ENCODE measurements around the gene SALL1.

Gene SALL1

DNA sequence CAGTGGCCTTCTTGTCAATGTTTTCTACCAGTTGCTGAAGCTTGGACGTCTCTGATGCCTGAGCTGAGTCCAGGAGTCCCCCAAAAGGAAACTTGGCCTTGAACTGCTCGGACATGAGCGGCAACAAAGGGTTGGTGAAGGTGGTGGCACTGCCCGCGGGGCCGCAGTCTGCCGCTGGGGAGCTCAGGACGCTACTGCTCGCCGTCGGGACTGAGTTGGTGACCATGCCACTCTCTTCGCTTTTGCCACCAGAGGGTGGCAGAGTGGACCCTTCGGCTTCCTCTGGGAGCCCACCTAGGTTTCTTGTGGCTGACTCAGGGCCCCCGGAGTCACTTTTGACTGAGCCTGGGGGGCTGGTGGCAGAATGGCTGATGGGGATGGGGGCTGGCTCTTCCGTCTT, 11.0 kb downstream of the SALL1 start:
- no peak overlapping the region for H3K9ac ChIP-seq (ENCODE audit: low read depth, low read length)
- no peaks in the 10 kb centered on the region for H3K4me1 ChIP-seq (ENCODE audit: insufficient read depth, low read length)
- peaks cover 27% of the 10 kb centered on the region for H3K36me3 ChIP-seq (ENCODE audit: insufficient read depth, low read length)
- no peaks in the 10 kb centered on the region for H3K9me3 ChIP-seq (ENCODE audit: control insufficient read depth, insufficient read depth, low read length)

DNA sequence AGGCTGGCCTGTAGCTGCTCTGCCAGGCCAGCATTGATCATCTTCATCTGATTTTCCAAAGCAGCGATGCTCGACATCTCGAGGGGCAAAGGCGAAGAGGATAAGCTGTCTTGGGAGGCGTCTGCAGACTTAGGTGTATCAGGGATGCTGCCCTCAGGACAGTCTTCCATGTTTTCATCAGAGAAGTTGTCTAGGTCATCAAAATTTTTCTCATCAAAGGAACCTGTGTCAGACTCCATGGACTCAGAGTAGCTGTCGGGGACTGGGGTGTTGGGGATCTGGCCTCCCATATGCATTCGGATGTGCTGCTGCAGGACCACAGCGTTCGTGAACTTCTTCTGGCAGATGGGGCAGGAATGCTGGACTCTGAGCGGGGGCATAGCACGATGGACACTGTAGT, 11.5 kb downstream of the SALL1 start:
- H3K4me1 ChIP-seq (ENCODE audit: insufficient read depth, low read length), result no peaks in the 10 kb centered on the region
- no peak overlapping the region for H3K9ac ChIP-seq (ENCODE audit: low read depth, low read length)
- H3K36me3 ChIP-seq (ENCODE audit: insufficient read depth, low read length), result peaks cover 27% of the 10 kb centered on the region
- no peaks in the 10 kb centered on the region for H3K9me3 ChIP-seq (ENCODE audit: control insufficient read depth, insufficient read depth, low read length)

DNA sequence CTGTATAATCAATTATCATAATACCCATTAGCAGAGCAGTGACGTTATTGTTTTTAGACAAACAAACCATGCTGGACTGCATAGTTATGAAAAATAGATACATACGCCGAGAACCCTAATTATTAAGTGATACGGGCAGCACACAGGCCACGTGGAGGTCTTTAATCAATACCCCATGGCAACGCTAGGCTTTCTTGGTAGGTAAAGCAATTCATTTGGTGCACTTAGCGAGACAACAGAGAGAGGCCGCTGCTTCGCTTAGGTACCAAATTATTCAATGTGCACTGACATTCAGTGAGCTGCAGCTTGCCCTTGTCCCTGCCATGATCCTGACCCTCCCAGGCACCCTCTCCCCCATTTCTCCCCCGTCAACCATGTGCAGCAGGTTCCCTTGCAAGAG, 12.9 kb downstream of the SALL1 start:
- Histone ChIP-seq H3K36me3 (ENCODE audit: insufficient read depth, low read length) (peaks cover 27% of the 10 kb centered on the region), H3K9ac (ENCODE audit: low read depth, low read length) (no peak overlapping the region), H3K4me1 (ENCODE audit: insufficient read depth, low read length) (no peaks in the 10 kb centered on the region), H3K9me3 (ENCODE audit: control insufficient read depth, insufficient read depth, low read length) (no peaks in the 10 kb centered on the region)

DNA sequence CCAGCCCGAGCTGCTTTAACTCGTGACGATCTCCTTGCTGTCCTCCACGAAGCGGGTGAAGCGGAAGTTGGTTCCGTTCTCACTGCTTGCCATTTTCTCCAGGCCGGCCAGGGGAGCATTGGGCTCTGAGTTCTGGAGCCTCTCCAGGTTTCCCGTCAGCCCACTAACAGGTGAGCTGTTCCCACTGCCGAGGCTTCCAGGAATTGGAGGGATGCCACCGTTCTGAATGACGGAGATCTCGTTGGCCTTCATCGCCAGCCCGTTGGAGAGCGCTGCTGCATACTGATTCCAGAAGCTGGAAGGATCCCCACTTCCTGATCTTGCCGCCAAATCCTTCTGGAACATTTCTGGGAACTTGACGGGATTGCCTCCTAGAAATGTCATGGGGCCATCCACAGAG, 14.0 kb downstream of the SALL1 start:
- Histone ChIP-seq H3K9me3 (ENCODE audit: control insufficient read depth, insufficient read depth, low read length) (no peaks in the 10 kb centered on the region), H3K36me3 (ENCODE audit: insufficient read depth, low read length) (peaks cover 27% of the 10 kb centered on the region), H3K4me1 (ENCODE audit: insufficient read depth, low read length) (peaks cover 7% of the 10 kb centered on the region; the same call in 1 of the 2 replicates), H3K9ac (ENCODE audit: low read depth, low read length) (no peak overlapping the region)

DNA sequence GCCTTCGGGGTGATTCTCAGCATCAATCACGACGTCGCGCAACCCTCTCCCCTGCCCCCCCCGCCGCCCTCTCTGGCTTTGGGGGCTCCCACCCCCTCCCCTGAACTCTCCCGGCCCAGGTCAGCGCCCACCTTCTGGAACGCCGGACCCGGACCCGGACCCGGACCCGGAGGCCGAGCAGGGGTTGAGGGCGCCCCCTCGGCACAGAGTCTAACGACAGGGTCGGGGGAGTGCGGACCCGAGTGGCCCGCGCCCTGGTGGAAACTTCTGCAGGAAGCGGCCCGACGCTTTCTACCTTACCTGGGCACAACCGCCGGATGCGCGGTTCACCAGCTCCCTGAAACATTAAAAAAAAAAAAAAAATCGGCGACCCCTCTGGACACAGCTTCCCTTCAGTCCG, 16.2 kb downstream of the SALL1 start:
- peaks cover 7% of the 10 kb centered on the region; the same call in 1 of the 2 replicates for H3K4me1 ChIP-seq (ENCODE audit: insufficient read depth, low read length)
- no peaks in the 10 kb centered on the region for H3K9me3 ChIP-seq (ENCODE audit: control insufficient read depth, insufficient read depth, low read length)
- peaks cover 24% of the 10 kb centered on the region for H3K36me3 ChIP-seq (ENCODE audit: insufficient read depth, low read length)
- peak overlapping the region; percentile 68; the same call in 1 of the 2 replicates for H3K9ac ChIP-seq (ENCODE audit: low read depth, low read length)

DNA sequence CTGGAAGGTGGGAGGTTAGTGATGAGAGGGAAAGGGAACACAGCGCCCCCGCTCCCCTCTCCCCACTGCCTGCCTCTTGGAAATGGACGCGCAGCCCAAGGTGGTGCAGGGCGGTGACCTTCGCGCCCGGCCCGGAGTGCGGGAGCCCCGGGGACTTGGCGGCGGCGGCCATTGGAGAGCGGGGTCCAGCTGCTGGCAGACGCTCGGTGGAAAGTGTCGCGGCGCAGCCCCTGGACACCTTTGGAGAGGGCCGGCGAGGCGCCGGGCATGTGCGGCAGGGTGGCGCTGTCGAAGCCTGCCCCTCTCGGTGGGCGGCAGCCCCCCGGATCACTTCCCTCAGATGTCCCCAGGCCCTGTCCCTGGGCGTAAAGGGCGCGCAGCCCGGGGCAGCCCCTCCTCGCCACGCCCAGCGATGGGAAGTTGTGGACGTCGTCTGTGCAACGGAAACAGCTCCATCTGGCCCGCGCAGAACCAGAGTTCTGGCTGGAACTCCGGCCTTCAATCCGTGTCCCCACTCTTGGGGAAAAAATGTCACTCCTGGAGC, 16.7 kb downstream of the SALL1 start:
- Histone ChIP-seq H3K36me3 (ENCODE audit: insufficient read depth, low read length) (peaks cover 20% of the 10 kb centered on the region), H3K4me1 (ENCODE audit: insufficient read depth, low read length) (peaks cover 7% of the 10 kb centered on the region; the same call in 1 of the 2 replicates), H3K9ac (ENCODE audit: low read depth, low read length) (peak overlapping the region; percentile 68; the same call in 1 of the 2 replicates), H3K9me3 (ENCODE audit: control insufficient read depth, insufficient read depth, low read length) (no peaks in the 10 kb centered on the region)

DNA sequence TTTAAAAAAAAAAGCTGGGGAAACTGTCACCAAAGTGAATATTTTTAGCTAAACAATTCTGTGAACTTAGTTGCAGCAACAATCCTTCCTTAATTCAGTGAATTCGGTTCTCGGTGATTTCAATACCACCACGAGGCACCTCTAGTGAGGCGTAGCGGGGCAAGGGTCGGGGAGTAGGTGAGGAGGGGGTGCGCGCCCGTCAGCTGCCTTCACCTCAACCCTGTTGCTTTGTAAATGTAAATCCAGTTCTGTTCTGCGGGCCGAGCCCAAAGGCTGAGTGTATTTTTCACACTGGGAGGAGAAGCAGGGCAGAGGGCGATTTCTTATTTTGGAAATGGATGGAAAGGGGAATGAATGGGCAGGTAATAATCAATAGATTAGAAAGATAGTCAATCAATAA, 17.4 kb downstream of the SALL1 start:
- H3K9ac ChIP-seq (ENCODE audit: low read depth, low read length), result peak overlapping the region; percentile 68

DNA sequence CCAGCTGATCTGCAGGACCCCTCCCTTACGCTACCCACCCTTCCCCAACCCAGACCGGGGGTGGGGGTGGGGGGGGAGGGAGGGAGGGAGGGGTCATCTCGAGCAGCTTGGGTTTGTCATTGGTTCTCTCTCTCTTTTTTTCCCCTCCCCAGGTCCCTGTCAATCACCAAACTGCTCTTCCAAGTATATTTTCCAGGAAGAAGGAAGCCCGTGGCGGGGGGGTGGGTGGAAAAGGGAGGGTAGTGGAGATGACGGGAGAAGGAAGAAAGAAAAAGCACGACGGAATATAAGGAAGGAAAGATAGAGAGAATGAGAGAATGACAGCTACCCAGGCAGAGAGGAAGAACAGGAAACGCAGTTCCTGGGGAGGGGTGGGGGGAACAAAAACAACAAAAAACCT, 17.9 kb downstream of the SALL1 start:
- Histone ChIP-seq H3K9me3 (ENCODE audit: control insufficient read depth, insufficient read depth, low read length) (no peaks in the 10 kb centered on the region), H3K9ac (ENCODE audit: low read depth, low read length) (peak overlapping the region; percentile 68), H3K36me3 (ENCODE audit: insufficient read depth, low read length) (peaks cover 14% of the 10 kb centered on the region; the same call in 1 of the 2 replicates), H3K4me1 (ENCODE audit: insufficient read depth, low read length) (peaks cover 7% of the 10 kb centered on the region; the same call in 1 of the 2 replicates)

More for the DNA sequence above, 17.4 kb downstream of the SALL1 start:
- Histone ChIP-seq H3K4me1 (ENCODE audit: insufficient read depth, low read length) (peaks cover 7% of the 10 kb centered on the region; the same call in 1 of the 2 replicates), H3K36me3 (ENCODE audit: insufficient read depth, low read length) (peaks cover 14% of the 10 kb centered on the region), H3K9me3 (ENCODE audit: control insufficient read depth, insufficient read depth, low read length) (no peaks in the 10 kb centered on the region)

DNA sequence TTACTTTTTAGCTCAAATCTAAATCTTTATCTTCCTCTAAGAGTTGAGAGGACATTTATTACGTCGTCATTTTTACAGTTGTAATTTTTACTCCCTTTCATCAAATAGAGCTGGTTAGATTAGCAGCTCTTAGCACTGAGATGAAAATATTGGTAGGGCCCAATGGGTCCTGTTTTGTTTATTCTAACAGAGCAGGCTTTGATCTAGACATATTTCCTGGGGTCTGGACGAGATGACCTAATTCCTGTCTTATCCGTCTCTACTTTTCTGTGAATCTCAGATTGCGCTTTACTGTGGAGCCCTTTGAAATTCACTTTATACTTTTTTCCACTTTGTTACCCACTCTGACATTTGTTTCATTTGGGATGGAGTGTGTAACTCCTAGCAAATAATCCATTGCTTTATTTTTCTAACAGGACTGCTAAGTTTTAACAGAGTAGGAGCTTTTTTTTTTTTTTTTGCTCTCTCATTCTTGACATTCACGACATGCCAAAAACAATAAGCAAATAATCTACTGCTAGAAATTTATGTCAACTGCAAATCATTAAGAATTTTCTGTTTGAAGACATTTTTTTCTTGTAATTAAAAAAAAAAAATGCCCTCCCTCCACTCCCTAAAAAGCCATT, 18.5 kb downstream of the SALL1 start:
- H3K9ac ChIP-seq (ENCODE audit: low read depth, low read length), result no peak overlapping the region
- H3K4me1 ChIP-seq (ENCODE audit: insufficient read depth, low read length), result peaks cover 7% of the 10 kb centered on the region; the same call in 1 of the 2 replicates
- peaks cover 9% of the 10 kb centered on the region; the same call in 1 of the 2 replicates for H3K36me3 ChIP-seq (ENCODE audit: insufficient read depth, low read length)
- no peaks in the 10 kb centered on the region for H3K9me3 ChIP-seq (ENCODE audit: control insufficient read depth, insufficient read depth, low read length)

DNA sequence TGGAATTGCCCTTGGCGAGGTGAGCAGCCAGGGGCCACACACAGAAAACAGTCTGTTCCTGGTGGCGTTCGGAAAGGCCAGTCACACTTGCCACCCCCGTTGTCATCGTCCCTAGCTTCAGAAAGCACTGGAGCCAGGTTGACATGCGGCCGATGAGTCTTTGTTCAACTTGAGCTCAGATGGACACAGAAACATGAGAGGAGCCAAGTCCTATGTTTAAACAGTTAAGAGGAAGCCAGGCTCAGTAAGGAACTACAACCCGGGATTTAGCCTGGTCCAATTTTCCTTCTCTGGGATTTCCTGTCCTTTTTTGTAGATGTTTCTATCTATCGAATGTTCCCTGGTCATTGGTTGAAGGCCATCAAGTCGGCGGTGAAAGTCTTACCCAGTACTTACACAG, 19.5 kb downstream of the SALL1 start:
- peaks cover 7% of the 10 kb centered on the region; the same call in 1 of the 2 replicates for H3K4me1 ChIP-seq (ENCODE audit: insufficient read depth, low read length)
- H3K36me3 ChIP-seq (ENCODE audit: insufficient read depth, low read length), result peaks cover 5% of the 10 kb centered on the region; the same call in 1 of the 2 replicates
- no peak overlapping the region for H3K9ac ChIP-seq (ENCODE audit: low read depth, low read length)
- no peaks in the 10 kb centered on the region for H3K9me3 ChIP-seq (ENCODE audit: control insufficient read depth, insufficient read depth, low read length)

DNA sequence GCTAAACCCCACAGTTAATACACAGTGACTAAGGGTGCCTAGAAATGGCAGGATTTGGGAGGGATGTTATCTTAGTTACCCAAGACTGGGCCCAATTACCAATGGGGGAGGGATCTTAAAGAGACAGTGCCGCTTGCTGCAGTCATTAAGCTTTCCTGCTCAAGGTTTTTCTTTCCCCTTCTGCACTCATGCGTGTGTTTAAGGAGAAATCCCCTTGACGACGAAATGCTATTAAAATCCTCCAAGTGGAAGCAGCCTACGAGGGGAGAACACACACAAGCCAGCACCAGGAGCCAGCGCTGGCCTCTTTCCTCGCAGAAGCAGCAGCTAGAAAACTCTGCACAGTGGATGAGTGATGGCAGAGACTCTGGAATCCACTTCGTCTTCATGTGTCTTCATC, 22.0 kb downstream of the SALL1 start:
- Histone ChIP-seq H3K4me1 (ENCODE audit: insufficient read depth, low read length) (peaks cover 7% of the 10 kb centered on the region; the same call in 1 of the 2 replicates), H3K9ac (ENCODE audit: low read depth, low read length) (no peak overlapping the region), H3K9me3 (ENCODE audit: control insufficient read depth, insufficient read depth, low read length) (no peaks in the 10 kb centered on the region), H3K36me3 (ENCODE audit: insufficient read depth, low read length) (no peaks in the 10 kb centered on the region)

DNA sequence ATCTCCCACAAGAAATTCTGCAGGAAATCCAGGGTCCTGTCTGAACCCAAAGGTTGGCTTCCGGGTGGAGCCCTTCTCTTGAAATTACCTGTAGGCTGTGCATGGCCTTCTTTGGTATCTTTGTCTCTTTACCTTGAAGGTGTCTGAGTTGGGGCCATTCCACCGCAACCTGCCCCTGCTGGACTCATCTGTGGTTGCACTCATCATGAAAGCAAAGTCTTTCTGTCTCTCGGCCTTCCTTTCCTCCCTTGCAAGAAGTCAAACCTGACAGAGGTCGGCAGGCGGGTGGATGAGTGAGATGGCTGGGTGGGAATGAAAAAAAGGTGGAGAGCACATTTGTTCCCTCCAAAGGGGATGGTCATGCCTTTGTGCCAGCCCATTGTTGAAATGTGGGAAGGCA, 25.1 kb downstream of the SALL1 start:
- Histone ChIP-seq H3K9me3 (ENCODE audit: control insufficient read depth, insufficient read depth, low read length) (no peaks in the 10 kb centered on the region), H3K4me1 (ENCODE audit: insufficient read depth, low read length) (0 out of 2 replicates have a peak, but pooled peaks cover 5% of the 10 kb centered on the region), H3K9ac (ENCODE audit: low read depth, low read length) (no peak overlapping the region), H3K36me3 (ENCODE audit: insufficient read depth, low read length) (no peaks in the 10 kb centered on the region)

DNA sequence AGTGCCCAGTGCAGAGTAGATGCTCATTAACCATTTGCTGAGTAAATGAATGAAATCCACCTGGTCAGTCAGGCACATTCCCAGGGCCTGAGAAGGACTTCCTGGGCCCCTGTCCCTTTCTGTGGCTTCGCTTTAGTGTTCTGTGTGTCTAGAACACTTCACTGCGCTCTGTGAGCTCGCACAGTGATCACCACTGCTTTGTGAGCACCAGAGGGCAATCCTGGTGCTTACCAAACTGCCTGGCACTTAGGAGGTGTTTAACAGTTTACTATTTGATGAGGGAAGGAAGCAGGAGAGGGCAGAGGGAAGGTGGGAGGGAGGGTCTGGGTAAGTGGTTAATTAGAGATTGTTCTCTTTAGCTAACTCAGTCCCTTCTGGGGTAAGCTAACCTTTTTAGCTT, 26.2 kb downstream of the SALL1 start:
- Histone ChIP-seq H3K36me3 (ENCODE audit: insufficient read depth, low read length) (no peaks in the 10 kb centered on the region), H3K4me1 (ENCODE audit: insufficient read depth, low read length) (0 out of 2 replicates have a peak, but pooled peaks cover 6% of the 10 kb centered on the region), H3K9ac (ENCODE audit: low read depth, low read length) (no peak overlapping the region), H3K9me3 (ENCODE audit: control insufficient read depth, insufficient read depth, low read length) (no peaks in the 10 kb centered on the region)

DNA sequence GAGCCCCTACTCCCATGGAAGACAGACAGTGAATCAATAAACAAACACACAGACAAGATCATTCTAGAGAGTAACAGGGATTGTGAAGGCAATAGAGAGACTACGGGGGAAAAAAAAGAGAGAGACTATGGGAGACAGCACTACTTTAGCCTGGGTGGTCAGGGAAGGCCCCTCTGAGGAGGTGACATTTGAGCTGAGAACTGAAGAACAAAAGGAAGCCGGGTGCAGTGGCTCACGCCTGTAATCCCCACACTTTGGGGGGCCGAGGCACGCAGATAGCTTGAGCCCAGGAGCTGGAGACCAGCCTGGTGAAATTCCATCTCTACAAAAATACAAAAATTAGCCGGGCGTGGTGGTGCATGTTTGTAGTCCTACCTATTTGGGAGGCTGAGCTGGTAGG, 29.2 kb downstream of the SALL1 start:
- H3K36me3 ChIP-seq (ENCODE audit: insufficient read depth, low read length), result no peaks in the 10 kb centered on the region
- H3K4me1 ChIP-seq (ENCODE audit: insufficient read depth, low read length), result peaks cover 14% of the 10 kb centered on the region
- H3K9me3 ChIP-seq (ENCODE audit: control insufficient read depth, insufficient read depth, low read length), result no peaks in the 10 kb centered on the region
- H3K9ac ChIP-seq (ENCODE audit: low read depth, low read length), result no peak overlapping the region

DNA sequence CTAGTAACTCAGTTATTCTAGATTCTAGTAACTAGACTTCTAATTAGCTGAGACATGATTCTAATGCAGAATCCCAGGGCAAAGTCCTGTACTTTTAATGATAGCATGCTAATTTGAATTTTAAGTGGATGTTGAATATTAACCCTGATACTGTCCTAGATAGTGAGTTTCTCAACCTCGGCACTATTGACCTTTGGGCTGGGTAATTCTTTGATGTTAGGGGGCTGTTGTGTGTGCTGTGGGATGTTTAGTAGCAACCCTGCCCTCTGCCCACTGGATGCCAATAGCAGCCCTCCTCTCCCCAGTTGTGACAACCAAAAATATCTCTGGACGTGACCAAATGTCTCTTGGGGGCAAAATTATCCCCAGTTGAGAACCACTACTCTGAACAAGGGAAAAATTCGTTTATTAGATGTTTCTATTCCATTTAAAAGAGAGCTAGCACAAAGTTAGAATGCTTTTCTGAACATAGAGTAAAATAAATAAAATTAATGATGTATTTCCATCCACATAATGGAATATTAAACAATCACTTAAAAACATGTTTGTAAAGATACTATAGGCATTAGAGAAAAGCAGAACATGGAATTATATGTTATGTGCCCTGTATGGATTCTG, 30.2 kb downstream of the SALL1 start:
- H3K9me3 ChIP-seq (ENCODE audit: control insufficient read depth, insufficient read depth, low read length), result no peaks in the 10 kb centered on the region
- no peak overlapping the region for H3K9ac ChIP-seq (ENCODE audit: low read depth, low read length)
- H3K36me3 ChIP-seq (ENCODE audit: insufficient read depth, low read length), result no peaks in the 10 kb centered on the region
- H3K4me1 ChIP-seq (ENCODE audit: insufficient read depth, low read length), result peaks cover 14% of the 10 kb centered on the region
